ENCODE data around the gene GALNT10.

Gene GALNT10

DNA sequence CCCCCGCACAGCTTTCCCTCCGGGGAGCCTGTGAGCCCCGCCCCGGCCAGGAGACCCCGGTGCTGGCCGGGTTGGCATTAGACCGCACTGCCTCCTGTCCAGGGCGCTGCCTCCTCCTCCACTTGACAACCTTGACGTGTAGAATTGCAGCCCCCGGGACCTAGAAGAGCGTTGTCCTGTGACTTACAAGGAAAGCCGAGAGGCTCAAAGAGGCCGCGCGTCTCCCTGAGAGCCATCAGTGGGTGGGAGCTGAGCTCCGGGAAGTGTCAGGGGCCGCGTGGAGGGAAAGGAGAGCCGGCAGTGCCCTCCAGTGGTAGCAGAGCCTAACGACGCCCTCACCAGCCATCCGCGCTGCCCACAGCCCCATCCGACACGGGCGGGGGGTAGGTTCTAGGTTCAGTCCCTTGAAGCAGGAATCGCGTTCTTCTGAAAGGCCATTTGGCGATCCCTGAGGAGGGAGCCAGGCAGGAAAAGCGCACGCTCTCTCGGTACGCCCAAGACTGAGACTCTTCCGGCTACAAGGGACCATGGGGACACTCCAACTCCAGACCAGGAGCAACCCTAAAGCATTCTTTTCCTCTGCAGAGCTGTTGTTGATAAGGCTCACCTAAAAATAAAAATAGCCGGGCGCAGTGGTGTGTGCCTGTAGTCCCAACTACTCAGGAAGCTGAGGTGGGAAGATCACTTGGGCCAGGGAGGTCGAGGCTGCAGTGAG is 214.7 kb downstream of the GALNT10 start:
- peak; percentile 84 for DNase-seq (ENCODE audit: low spot score)

DNA sequence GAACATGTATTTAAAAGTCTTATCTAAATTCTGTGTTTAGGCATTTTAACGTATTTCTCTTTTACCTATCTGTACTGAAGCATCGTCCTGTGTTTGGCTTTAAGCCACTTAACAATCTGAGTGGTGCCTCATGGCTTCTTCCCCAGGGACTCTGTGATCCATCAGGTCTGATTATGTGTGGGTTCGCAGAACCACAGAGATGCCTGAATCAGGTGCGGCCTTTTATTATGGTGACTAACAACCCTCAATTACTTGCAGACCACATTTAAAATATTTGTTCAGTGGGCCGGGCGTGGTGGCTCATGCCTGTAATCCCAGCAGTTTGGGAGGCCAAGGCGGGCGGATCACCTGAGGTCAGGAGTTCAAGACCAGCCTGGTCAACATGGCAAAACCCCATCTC is 215.7 kb downstream of the GALNT10 start:
- DNase-seq (ENCODE audit: low spot score), result no peak

GRCh38 chr5:154406826-154407225 is 216.3 kb downstream of the GALNT10 start:
- no peak for DNase-seq (ENCODE audit: low spot score)

- DNase-seq (ENCODE audit: low spot score), result no peak
These were observed 218.3 kb downstream of the GALNT10 start for GRCh38 chr5:154408811-154409210.

- no peak for DNase-seq (ENCODE audit: low spot score)
These were observed 218.8 kb downstream of the GALNT10 start for GRCh38 chr5:154409230-154409840.

DNA sequence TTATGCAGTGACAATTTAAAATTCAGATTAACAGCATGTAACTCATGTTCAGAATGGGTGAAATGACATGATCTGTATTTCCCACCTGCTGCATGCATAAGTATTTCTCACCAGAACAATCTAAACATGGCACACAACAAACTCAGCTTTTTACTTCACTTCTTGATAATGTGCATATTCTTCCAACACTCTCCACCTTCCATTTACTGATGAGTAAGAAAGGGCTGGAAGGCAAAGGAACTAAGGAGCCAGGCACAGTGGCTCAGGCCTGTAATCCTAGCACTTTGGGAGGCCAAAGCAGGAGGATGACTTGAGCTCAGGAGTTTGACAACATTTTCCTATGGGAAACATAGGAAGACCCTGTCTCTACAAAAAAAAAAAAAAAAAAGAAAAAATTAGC is 219.5 kb downstream of the GALNT10 start:
- no peak for DNase-seq (ENCODE audit: low spot score)

- no peak for DNase-seq (ENCODE audit: low spot score)
These were observed 220.3 kb downstream of the GALNT10 start for GRCh38 chr5:154410786-154411185.

DNA sequence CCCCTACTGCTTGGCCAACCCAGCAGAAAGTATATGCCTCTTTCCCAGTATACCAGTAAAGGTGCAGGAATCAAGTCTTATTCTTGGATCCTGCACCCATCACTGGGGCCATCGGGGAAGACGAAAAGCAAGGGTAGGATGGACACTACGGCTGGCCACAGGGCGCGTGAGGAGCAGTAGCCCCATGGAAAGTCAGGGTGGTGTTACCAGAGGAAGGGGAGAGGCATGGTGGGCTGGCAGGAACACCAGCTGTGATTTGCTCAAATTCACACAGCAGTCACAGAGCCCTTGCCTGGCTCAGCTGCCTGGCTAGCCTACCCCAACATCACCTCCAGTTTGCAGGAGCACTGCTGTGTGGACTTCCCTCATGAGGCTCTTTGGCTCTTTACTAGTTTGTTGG is 220.8 kb downstream of the GALNT10 start:
- no peak for DNase-seq (ENCODE audit: low spot score)

DNA sequence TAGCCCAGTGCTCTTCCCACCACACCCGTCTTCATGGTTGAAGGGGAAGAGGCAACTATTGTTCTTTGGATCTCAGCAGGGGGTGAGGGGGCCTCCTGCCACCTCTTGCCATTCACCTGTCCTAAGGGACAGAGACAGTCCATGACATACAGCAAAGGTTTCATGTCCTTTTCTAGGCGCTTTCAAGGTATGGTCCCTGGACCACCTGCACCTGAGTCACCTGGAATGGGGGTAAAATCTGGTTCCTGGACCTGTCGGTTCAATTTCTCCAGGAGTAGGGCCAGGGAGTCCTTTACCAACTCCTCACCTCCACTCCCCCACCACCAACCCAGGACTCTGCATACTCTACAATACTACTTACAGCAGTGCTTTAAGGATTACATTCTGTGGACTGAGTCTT is 221.8 kb downstream of the GALNT10 start:
- no peak for DNase-seq (ENCODE audit: low spot score)

GRCh38 chr5:154412925-154413324 is 222.4 kb downstream of the GALNT10 start:
- DNase-seq (ENCODE audit: low spot score), result no peak

- no peak for DNase-seq (ENCODE audit: low spot score)
These were observed 224.6 kb downstream of the GALNT10 start for GRCh38 chr5:154415114-154415513.

GRCh38 chr5:154418344-154418820 is 227.8 kb downstream of the GALNT10 start:
- DNase-seq (ENCODE audit: low spot score), result no peak

GRCh38 chr5:154419236-154419635 is 228.7 kb downstream of the GALNT10 start:
- DNase-seq (ENCODE audit: low spot score), result no peak

GRCh38 chr5:154421868-154422267 is 231.3 kb downstream of the GALNT10 start:
- DNase-seq (ENCODE audit: low spot score), result peak; percentile 35

DNA sequence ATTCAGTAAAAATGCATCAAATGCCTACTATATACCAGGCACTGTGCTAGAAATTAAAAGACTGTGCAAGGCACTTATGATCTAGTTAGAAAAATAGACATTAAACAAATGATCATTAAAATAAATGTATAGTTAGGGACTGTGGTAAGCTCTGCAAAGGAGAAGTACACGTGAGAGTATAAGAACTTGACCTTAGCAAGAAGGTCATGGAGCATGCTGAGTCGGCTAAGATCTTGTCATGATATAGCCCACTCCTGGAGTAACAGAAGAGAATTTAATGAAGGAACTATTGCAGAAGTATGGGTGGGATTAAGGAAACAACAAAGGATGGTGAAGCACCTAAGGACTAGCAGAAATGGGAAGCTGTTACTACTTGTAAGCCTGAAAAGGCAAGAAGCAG is 231.8 kb downstream of the GALNT10 start:
- DNase-seq (ENCODE audit: low spot score), result no peak

DNA sequence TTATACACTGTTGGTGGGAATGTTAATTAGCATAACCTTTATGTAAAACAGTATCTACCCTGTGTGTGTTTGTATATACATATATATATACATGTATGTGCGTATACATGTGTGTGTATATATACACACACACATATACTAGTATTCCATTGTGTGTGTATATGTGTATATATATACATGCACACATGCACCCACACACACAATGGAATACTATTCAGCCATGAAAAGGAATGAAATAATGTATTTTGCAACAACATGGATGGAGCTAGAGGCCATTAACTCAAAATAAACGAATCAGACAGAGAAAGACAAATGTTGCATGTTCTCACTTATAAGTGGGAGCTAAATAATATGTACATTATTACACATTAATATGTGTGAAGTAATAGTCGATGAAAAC is 237.7 kb downstream of the GALNT10 start:
- no peak for DNase-seq (ENCODE audit: low spot score)

DNA sequence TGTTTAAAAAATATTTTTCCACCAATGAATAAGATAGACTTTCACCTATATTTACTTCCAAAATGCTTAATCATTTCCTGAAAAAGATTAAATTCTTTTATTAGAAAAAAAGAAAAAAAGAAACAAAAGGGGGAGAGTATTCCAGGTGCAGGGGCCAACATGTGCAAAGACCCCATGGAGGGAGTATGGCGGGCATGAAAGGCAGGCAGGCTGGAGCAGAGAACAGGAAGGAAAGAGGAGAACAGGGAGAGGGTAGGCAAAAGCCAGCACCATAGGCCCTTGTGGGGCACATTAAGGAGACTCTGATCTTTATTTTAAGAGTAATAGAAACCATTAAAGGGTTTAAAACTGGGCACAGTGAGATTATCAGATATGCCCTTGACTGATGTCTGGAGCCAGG is 238.8 kb downstream of the GALNT10 start:
- no peak for DNase-seq (ENCODE audit: low spot score)

GRCh38 chr5:154430466-154430865 is 239.9 kb downstream of the GALNT10 start:
- DNase-seq (ENCODE audit: low spot score), result no peak

DNA sequence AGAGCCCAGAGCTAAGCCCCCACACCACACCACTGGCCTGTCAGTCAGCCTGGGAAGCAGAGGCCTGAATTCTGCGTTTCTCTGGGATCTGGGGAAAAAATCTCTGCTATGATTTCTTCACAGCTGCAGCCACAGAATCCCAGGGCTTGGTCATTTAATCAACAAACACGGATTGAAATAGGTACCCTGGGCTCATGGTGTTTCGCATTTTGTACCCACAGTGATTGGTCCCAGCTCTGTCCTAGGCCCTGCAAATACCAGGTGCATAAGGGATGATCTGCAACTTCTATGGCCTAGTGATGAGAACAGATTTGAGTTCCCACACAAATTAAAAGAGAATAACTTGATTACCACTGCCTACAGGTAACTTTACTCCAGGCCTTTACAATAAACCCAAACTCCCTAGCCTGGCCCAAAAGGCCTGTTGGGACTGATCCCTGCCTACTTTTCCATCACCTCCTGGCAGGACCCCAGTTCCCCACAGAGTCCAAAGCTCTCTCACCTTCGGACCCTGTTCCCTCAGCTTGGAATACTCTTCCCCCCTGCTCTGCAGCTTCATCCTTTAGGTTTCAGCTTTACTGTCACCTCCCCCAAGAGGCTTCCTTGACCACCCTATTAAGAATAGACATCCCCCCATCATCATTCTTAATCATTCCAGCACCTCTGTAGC is 240.6 kb downstream of the GALNT10 start:
- DNase-seq (ENCODE audit: low spot score), result no peak

DNA sequence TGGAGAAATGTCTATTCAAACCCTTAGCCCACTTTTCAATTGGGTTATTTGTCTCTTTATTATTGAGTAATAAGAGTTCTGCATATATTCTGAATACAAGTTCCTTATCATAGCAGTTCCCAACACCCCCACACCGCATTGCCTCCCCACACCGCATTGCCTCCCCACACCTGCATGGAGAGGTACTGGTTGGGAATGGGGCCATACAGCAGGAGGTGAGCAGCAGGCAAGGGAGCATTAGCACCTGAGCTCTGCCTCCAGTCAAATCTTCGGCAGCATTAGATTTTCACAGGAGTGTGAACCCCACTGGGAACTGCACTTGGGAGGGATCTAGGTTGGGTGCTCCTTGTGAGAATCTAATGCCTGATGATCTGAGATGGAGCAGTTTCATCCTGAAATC is 244.7 kb downstream of the GALNT10 start:
- DNase-seq (ENCODE audit: low spot score), result no peak

DNA sequence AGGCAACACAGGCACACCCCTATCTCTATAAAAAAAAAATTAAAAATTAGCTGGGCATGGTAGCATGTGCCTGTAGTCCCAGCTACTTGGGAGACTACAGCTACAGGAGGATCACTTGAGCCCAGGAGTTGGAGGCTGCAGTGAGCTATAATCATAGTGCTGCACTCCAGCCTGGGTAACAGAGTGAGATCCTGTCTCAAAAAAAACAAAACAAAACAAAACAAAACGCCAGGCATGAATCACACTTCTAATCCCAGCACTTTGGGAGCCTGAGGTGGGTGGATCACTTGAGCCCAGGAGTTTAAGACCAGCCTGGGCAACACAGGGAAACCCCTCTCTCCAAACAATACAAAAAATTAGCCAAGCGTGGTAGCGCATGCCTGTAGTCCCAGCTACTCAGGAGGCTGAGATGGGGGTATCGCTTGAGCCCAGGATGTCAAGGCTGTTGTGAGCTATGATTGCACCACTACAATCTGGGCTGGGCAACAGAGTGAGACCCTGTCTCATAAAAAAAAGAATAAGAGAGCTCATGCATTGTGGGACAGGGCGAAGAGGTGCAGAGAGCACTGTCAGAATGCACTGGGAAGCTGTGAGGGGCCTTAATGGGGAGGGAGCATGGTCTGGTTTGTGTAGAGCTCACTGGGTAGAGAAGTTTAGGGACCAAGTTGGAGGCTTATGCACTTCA is 246.9 kb downstream of the GALNT10 start:
- no peak for DNase-seq (ENCODE audit: low spot score)

GRCh38 chr5:154440540-154440939 is 250.0 kb downstream of the GALNT10 start:
- no peak for DNase-seq (ENCODE audit: low spot score)

GRCh38 chr5:154442801-154443200 is 252.3 kb downstream of the GALNT10 start:
- DNase-seq (ENCODE audit: low spot score), result no peak
